Panc1 (cell line): Measurements from ENCODE around the gene BMP8B.

Experiments
- CTCF ChIP-seq: fragments of 450-650 bp; IDR thresholded peaks from 2 replicates; pipeline ENCODE4 v1.5.1; 2017; ENCODE audit warnings: mild to moderate bottlenecking
- REST ChIP-seq, 2 experiments: IDR thresholded peaks; 2 replicates each; pipeline ENCODE4 v1.6.1; 2011 to 2012; ENCODE audit warnings: low read depth in 2 of 2, control low read depth in 1 of 2, low read length in 1 of 2, mild to moderate bottlenecking in 1 of 2, moderate library complexity in 1 of 2; ENCODE audit not compliant: insufficient read depth in 1 of 2

- TF ChIP-seq REST (IDR thresholded peaks at IDR 0.05; ENCODE audit: insufficient read depth in 1 of 2, low read depth in 2 of 2, low read length in 1 of 2): no peak
- no peak for TF ChIP-seq CTCF
Measured at GRCh38 chr1:39729030-39729429, 59.6 kb downstream of the BMP8B start.
